ES-I3 (cell line): Measurements from ENCODE around the gene ATP1B2.

Experiments
- H3K36me3 ChIP-seq: 2 replicates; pipeline ENCODE4 v1.6.1; 2013; ENCODE audit warnings: mild to moderate bottlenecking, low read length, control low read depth, moderate library complexity; ENCODE audit not compliant: insufficient read depth
- H3K4me1 ChIP-seq: 2 replicates; pipeline ENCODE4 v1.6.1; 2013; ENCODE audit warnings: mild to moderate bottlenecking, control low read depth, low read length; ENCODE audit not compliant: insufficient read depth
- H3K9ac ChIP-seq: 2 replicates; pipeline ENCODE4 v1.6.1; 2013; ENCODE audit warnings: low read depth, mild to moderate bottlenecking, low read length, moderate library complexity
- H3K9me3 ChIP-seq: 2 replicates; pipeline ENCODE4 v1.6.1; 2013; ENCODE audit warnings: mild to moderate bottlenecking, low read length, moderate library complexity; ENCODE audit not compliant: control insufficient read depth, insufficient read depth

Gene ATP1B2

DNA sequence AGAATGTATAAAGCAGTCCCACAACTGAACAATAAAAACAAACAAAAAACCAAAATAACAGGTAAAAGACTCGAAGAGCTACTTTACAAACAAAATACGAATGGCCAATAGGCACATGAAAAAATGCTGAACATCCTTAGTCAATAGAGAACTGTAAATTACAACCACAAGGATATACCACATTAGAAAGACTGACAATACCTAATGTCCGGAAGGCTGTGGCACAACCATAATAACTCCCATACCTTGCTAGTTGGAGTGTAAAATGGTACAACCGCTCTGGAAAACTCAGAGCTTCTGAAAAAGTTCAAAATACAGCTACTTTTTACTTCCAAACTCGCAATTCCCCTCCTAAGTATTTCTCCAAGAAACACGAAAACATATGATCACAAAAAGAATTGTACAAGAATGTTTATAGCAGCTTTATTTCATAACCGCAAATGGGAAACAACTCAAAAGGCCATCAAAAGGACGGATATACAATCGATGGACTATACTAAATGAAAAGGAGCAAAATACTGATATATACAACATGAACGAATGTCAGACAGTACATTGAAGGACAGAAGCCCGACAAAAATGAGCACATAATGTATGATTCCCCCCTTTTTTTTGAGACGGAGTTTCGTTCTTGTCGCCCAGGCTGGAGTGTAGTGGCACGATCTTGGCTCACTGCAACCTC, 34.3 kb downstream of the ATP1B2 start:
- H3K9me3 ChIP-seq, result no peaks in the 10 kb centered on the region
- no peaks in the 10 kb centered on the region for H3K36me3 ChIP-seq
- peaks cover 6% of the 10 kb centered on the region; the same call in 1 of the 2 replicates for H3K4me1 ChIP-seq
- H3K9ac ChIP-seq, result peak overlapping the region; percentile 93

DNA sequence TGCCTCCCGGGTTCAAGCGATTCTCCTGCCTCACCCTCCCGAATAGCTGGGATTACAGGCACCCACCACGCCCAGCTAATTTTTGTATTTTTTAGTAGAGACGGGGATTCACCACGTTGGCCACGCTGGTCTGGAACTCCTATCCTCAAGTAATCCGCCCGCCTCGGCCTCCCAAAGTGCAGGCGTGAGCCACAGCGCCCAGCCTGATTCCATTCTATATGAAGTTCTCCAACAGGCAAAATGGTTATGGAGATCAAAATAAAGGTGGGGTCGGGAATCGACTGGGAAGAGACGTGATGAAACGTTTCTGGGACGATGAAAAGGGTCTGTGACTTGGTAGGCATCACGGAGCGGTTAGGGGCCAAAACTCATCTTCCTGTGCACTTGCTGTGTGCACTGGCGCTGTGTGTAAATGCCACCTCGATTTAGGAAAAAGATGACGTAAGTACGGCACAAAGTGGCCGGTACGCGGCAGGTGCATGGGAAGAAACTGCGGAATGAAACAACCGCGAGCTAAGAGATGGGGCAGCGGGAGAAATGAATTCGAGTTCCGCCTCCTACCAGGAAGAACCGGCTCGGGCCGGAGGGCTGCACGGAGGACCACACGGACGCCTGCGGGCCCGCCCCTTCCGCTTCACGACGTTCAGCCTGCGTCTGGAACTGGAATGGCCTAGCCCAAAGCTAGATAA, 35.0 kb downstream of the ATP1B2 start:
- no peaks in the 10 kb centered on the region for H3K36me3 ChIP-seq
- peak overlapping the region; percentile 93 for H3K9ac ChIP-seq
- H3K9me3 ChIP-seq, result no peaks in the 10 kb centered on the region
- H3K4me1 ChIP-seq, result peaks cover 6% of the 10 kb centered on the region; the same call in 1 of the 2 replicates

DNA sequence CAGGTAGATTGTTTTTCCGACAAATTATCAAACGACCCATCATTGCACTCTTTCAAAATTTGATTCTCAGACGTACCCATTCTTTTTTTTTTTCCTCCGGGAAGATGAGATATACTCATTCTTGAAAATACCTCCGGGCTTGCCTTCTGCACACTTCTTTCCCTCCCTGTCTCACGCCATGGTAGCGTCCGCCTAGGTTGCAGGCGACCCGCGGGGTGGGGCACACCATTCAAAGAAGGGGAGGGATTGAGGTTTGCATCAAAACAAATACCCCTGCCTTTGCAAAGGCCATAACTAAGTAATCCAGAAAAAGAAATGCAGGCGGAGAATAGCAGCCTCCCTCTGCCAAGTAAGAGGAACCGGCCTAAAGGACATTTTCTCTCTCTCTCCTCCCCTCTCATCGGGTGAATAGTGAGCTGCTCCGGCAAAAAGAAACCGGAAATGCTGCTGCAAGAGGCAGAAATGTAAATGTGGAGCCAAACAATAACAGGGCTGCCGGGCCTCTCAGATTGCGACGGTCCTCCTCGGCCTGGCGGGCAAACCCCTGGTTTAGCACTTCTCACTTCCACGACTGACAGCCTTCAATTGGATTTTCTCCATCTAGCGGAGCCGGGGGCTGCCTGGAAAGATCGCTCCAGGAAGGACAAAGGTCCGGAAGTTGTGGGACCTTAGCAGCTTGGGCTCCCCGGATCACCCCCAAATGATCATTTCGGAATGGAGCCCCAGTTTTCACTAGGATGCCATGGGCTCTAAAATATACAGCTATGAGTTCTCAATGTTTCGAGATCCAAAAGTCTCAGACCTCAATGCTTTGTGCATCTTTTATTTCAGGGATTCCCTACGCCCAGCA, 35.7 kb downstream of the ATP1B2 start:
- no peaks in the 10 kb centered on the region for H3K36me3 ChIP-seq
- H3K9ac ChIP-seq, result peak overlapping the region; percentile 93
- no peaks in the 10 kb centered on the region for H3K9me3 ChIP-seq
- H3K4me1 ChIP-seq, result peaks cover 6% of the 10 kb centered on the region; the same call in 1 of the 2 replicates

DNA sequence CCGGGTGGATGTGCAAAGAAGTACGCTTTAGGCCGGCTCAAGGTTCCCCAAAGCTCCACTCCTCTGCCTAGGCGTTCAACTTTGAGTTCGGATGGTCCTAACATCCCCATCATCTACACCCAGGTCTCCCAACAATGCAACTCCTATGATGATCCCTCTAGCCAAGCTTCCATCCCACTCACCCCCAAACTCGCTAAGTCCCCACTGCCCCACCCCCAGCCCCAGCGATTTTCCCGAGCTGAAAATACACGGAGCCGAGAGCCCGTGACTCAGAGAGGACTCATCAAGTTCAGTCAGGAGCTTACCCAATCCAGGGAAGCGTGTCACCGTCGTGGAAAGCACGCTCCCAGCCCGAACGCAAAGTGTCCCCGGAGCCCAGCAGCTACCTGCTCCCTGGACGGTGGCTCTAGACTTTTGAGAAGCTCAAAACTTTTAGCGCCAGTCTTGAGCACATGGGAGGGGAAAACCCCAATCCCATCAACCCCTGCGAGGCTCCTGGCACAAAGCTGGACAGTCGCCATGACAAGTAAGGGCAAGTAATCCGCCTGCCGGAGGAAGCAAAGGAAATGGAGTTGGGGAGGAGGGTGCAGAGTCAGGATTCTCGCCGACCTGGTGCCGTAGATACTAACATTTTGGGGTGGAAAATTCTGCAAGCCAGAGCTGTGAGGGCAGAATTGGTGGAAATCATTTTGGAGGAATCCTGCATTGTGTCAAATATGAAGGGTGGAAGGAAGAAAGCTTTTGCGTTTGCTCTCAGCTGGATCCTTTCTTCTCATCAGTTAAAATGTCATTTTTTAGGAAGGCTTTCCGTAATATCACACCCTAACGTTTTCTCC, 36.6 kb downstream of the ATP1B2 start, which contains the start of gene TP53:
TSS of gene TP53 (minus strand) at position 419 of the 836 bp plus-strand sequence. CDS start 10,896 bp downstream, outside the sequence.
- H3K4me1 ChIP-seq, result peaks cover 6% of the 10 kb centered on the region; the same call in 1 of the 2 replicates
- peak within 1 kb of the TSS; percentile 93 for H3K9ac ChIP-seq
- no peaks in the 10 kb centered on the region for H3K36me3 ChIP-seq
- H3K9me3 ChIP-seq, result no peaks in the 10 kb centered on the region

DNA sequence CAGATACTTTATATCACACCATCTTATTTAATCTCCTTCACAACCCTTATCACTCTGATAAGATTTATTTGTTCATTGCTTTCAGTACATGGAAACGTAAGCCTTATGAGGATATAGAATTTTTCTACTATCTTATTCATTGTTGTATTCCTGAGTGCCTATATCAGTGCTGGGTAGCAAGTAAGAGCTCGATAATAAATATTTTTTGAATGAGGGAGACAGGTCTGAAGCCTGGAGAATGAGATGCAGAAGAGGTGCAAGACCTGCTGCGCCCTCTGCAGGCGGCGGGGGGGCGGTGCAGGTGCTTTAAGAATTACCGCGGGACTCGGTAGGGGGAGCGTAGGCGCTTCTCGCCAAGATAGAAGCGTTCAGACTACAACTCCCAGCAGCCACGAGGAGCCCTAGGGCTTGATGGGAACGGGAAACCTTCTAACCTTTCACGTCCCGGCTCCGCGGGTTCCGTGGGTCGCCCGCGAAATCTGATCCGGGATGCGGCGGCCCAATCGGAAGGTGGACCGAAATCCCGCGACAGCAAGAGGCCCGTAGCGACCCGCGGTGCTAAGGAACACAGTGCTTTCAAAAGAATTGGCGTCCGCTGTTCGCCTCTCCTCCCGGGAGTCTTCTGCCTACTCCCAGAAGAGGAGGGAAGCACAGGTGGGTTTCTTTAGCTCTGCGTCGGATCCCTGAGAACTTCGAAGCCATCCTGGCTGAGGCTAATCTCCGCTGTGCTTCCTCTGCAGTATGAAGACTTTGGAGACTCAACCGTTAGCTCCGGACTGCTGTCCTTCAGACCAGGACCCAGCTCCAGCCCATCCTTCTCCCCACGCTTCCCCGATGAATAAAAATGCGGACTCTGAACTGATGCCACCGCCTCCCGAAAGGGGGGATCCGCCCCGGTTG, 37.4 kb downstream of the ATP1B2 start, which contains the start of gene WRAP53:
TSS of gene WRAP53 (plus strand) at position 570 of the 900 bp plus-strand sequence. CDS start at position 742, 172 bp downstream.
- Histone ChIP-seq H3K4me1 (peaks cover 6% of the 10 kb centered on the region; the same call in 1 of the 2 replicates), H3K9me3 (no peaks in the 10 kb centered on the region), H3K36me3 (no peaks in the 10 kb centered on the region), H3K9ac (peak within 1 kb of the TSS; percentile 93)

DNA sequence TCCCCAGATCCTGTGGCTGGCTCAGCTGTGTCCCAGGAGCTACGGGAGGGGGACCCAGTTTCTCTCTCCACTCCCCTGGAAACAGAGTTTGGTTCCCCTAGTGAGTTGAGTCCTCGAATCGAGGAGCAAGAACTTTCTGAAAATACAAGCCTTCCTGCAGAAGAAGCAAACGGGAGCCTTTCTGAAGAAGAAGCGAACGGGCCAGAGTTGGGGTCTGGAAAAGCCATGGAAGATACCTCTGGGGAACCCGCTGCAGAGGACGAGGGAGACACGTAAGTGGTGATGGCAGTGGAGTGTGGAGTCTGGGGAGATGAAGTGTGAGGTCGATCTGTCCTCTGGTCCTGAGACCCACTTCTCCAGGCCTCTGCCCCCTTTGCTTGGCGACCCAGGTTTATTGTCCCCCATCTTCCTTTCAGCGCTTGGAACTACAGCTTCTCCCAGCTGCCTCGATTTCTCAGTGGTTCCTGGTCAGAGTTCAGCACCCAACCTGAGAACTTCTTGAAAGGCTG, 38.1 kb downstream of the ATP1B2 start:
- Histone ChIP-seq H3K9me3 (no peaks in the 10 kb centered on the region), H3K36me3 (no peaks in the 10 kb centered on the region), H3K4me1 (peaks cover 6% of the 10 kb centered on the region; the same call in 1 of the 2 replicates), H3K9ac (peak overlapping the region; percentile 70)

DNA sequence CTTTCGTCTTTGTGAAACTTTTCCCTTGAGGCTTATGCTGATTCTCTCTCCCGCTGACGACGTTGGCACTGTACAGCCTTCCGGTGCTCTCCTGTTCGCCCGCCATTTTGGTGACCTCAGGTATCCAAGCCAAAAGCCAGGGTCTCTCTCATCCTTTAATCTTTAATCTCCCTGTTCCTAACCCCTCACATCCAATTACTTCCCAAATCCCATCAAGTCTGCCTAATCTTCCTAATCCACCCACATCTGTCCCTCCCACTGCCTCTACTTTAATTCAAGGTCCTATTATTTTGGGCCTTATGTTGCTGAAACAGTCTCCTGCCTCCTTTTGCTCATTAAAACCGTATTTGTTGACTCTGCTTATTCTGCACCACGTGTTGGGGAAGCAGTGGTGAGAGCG, 44.9 kb downstream of the ATP1B2 start:
- Histone ChIP-seq H3K36me3 (no peaks in the 10 kb centered on the region; the same call in 1 of the 2 replicates), H3K9me3 (no peaks in the 10 kb centered on the region), H3K9ac (no peak overlapping the region)

DNA sequence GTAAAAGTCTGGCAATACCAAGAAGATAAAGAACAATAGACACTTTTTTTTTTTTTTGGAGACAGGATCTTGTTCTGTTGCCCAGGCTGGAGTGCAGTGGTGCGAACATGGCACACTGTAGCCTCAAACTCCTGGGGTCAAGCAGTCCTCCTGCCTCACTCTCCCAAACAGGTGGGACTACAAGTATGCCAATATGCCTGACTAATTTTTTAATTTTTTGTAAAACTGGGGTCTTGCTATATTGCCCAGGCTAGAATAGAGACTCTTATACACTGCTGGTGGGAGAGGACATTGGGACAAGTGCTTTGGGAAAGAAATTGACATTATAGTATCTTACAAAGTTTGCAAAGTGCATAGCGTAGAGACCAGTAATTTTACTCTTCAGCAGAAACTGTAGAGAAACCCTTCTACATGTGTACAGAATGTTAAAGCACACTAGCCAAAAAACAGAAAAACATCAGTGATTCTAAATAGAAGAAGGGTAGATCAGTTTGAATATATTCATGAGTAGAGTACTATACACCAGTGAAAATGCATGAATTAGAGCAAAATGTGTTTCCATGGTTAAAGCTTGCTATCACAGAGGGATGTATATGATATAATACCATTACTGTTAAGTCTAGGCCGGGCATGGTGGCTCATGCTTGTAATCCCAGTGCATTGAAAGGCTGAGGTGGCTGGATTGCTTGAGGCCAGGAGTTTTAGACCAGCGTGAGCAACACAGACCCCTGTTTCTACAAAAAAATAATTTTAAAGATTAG, 47.3 kb downstream of the ATP1B2 start:
- H3K9me3 ChIP-seq, result no peaks in the 10 kb centered on the region
- no peak overlapping the region for H3K9ac ChIP-seq
- H3K4me1 ChIP-seq, result no peaks in the 10 kb centered on the region
- H3K36me3 ChIP-seq, result no peaks in the 10 kb centered on the region; the same call in 1 of the 2 replicates

More for the DNA sequence above, 44.9 kb downstream of the ATP1B2 start:
- no peaks in the 10 kb centered on the region for H3K4me1 ChIP-seq

DNA sequence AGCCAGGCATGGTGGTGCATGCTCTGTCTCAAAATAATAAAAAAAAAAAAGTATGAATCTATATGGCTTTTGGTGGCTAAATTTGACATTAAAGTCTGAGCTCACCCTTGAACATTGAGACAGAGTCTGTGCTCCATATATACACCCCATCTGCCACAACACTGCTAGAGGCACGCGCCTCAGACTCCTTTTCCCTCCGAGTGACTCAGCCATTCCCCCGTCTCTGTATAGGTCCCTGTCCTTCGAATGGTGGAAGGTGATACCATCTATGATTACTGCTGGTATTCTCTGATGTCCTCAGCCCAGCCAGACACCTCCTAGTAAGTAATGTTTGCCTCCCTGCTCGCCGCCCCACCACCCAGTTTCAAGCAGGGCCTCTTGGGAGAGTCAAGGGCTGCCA, 49.8 kb downstream of the ATP1B2 start:
- Histone ChIP-seq H3K9ac (no peak overlapping the region), H3K36me3 (no peaks in the 10 kb centered on the region; the same call in 1 of the 2 replicates), H3K9me3 (no peaks in the 10 kb centered on the region), H3K4me1 (no peaks in the 10 kb centered on the region; the same call in 1 of the 2 replicates)

DNA sequence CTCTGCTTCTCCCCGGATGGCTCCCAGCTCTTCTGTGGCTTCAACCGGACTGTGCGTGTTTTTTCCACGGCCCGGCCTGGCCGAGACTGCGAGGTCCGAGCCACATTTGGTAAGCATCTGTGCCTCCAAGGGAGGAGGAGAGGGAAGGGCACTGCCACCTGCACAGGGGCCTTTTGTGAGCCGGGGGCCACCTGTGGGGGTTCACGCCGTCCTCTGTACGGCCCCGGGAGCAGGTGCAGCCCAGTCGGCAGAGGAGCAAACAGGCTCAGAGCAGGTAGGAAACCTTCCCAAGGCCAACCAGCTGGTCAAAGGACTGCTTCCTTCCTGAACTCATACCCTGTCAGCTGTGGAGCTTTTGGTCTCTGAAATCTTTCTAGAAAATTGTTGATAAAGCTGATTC, 51.0 kb downstream of the ATP1B2 start:
- Histone ChIP-seq H3K9me3 (no peaks in the 10 kb centered on the region), H3K9ac (no peak overlapping the region), H3K36me3 (no peaks in the 10 kb centered on the region), H3K4me1 (no peaks in the 10 kb centered on the region; the same call in 1 of the 2 replicates)

DNA sequence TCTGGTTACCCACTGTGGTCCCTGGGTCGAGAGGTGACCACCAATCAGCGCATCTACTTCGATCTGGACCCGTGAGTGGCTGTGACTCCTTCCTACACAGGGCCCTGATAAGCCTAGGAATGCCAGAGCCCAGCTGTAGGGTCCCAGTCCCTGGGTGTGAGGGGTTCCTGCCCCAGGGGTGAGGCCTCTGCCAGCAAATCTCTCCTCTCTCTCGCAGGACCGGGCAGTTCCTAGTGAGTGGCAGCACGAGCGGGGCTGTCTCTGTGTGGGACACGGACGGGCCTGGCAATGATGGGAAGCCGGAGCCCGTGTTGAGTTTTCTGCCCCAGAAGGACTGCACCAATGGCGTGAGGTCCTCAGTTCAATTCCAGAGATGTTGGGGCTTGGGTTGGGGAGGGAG, 52.0 kb downstream of the ATP1B2 start:
- H3K4me1 ChIP-seq, result no peaks in the 10 kb centered on the region; the same call in 1 of the 2 replicates
- H3K9me3 ChIP-seq, result no peaks in the 10 kb centered on the region
- H3K9ac ChIP-seq, result no peak overlapping the region
- H3K36me3 ChIP-seq, result no peaks in the 10 kb centered on the region
